ENCODE measurements around the gene ANO6.
"Not testable (repeated sequence)": the region's sequence is repeated elsewhere in the genome, so short reads cannot be mapped to it uniquely, and the experiment has no call there.

The ANO6 gene

GRCh38 chr12:45244561-45245343 lies 28.9 kb downstream of the ANO6 start:
- no peak for DNase-seq

- no peak for DNase-seq
Observed at GRCh38 chr12:45246236-45246635, 30.3 kb downstream of the ANO6 start.

GRCh38 chr12:45247589-45247988 lies 31.7 kb downstream of the ANO6 start:
- no peak for DNase-seq

GRCh38 chr12:45248095-45248494 lies 32.2 kb downstream of the ANO6 start:
- DNase-seq: no peak

- DNase-seq: no peak
Observed at GRCh38 chr12:45254254-45254653, 38.4 kb downstream of the ANO6 start.

- DNase-seq: no peak
Observed at GRCh38 chr12:45256721-45257120, 40.8 kb downstream of the ANO6 start.

- no peak for DNase-seq
Observed at GRCh38 chr12:45257185-45257930, 41.5 kb downstream of the ANO6 start.

- DNase-seq: no peak
Observed at GRCh38 chr12:45259675-45260074, 43.8 kb downstream of the ANO6 start.

- DNase-seq: no peak
Observed at GRCh38 chr12:45260104-45260815, 44.4 kb downstream of the ANO6 start.

GRCh38 chr12:45260854-45261253 lies 45.0 kb downstream of the ANO6 start:
- DNase-seq: no peak

- DNase-seq: not testable (repeated sequence)
Observed at GRCh38 chr12:45262185-45262584, 46.3 kb downstream of the ANO6 start.

GRCh38 chr12:45263587-45263986 lies 47.7 kb downstream of the ANO6 start:
- no peak for DNase-seq

GRCh38 chr12:45268672-45269411 lies 52.9 kb downstream of the ANO6 start:
- DNase-seq: no peak

- DNase-seq: no peak
Observed at GRCh38 chr12:45269412-45269751, 53.5 kb downstream of the ANO6 start.

- DNase-seq: no peak
Observed at GRCh38 chr12:45270951-45271350, 55.1 kb downstream of the ANO6 start.

GRCh38 chr12:45273717-45274271 lies 57.9 kb downstream of the ANO6 start:
- DNase-seq: no peak

- DNase-seq: no peak
Observed at GRCh38 chr12:45276154-45276755, 60.4 kb downstream of the ANO6 start.

GRCh38 chr12:45278447-45278846 lies 62.6 kb downstream of the ANO6 start:
- no peak for DNase-seq

GRCh38 chr12:45279931-45280830 lies 64.3 kb downstream of the ANO6 start:
- DNase-seq: no peak

- no peak for DNase-seq
Observed at GRCh38 chr12:45281994-45282393, 66.1 kb downstream of the ANO6 start.

- DNase-seq: no peak
Observed at GRCh38 chr12:45282411-45282810, 66.5 kb downstream of the ANO6 start.
